HL-60 (cell line): ENCODE results near the gene USP32.

Experiments used
- GABPA ChIP-seq: IDR thresholded peaks from 2 replicates; pipeline ENCODE4 v1.6.1; 2012; ENCODE audit warnings: low read depth
- POLR2AphosphoS5 ChIP-seq: IDR thresholded peaks from 2 replicates; pipeline ENCODE4 v1.6.1; 2012; ENCODE audit warnings: low read depth
- SPI1 ChIP-seq: IDR thresholded peaks from 2 replicates; pipeline ENCODE4 v1.6.1; 2012; ENCODE audit warnings: low read depth, mild to moderate bottlenecking, borderline replicate concordance
- TF ChIP-seq, protein P1 (sequence below): IDR thresholded peaks from one replicate; pipeline ENCODE4 v1.5.1; 2011; ENCODE audit warnings: low read length, control low read depth, inconsistent platforms; ENCODE audit not compliant: insufficient read depth
- TF ChIP-seq, protein P2 (sequence below): IDR thresholded peaks from 2 replicates; pipeline ENCODE4 v1.6.1; 2012; ENCODE audit warnings: low read depth; ENCODE audit not compliant: insufficient replicate concordance

DNA sequence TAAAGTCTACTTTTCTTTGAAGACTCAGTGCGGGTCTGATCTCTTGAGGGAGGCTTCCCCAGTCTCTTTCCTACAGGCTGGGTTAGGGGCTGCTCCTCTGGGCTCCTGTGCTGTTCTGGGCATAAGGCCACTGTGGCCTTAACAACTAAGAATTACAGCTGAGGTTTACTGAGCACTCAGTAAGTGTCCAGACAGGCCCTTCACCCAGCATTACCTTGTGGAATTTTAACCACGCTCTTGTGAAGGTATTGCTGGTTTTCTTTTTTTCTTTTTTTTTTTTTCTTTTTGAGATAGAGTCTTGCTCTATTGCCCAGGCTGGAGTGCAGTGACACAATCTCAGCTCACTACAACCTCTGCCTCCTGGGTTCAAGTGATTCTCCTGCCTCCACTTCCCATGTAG lies 245.7 kb downstream of the USP32 start:
- TF ChIP-seq, protein P1, sequence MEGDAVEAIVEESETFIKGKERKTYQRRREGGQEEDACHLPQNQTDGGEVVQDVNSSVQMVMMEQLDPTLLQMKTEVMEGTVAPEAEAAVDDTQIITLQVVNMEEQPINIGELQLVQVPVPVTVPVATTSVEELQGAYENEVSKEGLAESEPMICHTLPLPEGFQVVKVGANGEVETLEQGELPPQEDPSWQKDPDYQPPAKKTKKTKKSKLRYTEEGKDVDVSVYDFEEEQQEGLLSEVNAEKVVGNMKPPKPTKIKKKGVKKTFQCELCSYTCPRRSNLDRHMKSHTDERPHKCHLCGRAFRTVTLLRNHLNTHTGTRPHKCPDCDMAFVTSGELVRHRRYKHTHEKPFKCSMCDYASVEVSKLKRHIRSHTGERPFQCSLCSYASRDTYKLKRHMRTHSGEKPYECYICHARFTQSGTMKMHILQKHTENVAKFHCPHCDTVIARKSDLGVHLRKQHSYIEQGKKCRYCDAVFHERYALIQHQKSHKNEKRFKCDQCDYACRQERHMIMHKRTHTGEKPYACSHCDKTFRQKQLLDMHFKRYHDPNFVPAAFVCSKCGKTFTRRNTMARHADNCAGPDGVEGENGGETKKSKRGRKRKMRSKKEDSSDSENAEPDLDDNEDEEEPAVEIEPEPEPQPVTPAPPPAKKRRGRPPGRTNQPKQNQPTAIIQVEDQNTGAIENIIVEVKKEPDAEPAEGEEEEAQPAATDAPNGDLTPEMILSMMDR: no peak
- TF ChIP-seq, protein P2, sequence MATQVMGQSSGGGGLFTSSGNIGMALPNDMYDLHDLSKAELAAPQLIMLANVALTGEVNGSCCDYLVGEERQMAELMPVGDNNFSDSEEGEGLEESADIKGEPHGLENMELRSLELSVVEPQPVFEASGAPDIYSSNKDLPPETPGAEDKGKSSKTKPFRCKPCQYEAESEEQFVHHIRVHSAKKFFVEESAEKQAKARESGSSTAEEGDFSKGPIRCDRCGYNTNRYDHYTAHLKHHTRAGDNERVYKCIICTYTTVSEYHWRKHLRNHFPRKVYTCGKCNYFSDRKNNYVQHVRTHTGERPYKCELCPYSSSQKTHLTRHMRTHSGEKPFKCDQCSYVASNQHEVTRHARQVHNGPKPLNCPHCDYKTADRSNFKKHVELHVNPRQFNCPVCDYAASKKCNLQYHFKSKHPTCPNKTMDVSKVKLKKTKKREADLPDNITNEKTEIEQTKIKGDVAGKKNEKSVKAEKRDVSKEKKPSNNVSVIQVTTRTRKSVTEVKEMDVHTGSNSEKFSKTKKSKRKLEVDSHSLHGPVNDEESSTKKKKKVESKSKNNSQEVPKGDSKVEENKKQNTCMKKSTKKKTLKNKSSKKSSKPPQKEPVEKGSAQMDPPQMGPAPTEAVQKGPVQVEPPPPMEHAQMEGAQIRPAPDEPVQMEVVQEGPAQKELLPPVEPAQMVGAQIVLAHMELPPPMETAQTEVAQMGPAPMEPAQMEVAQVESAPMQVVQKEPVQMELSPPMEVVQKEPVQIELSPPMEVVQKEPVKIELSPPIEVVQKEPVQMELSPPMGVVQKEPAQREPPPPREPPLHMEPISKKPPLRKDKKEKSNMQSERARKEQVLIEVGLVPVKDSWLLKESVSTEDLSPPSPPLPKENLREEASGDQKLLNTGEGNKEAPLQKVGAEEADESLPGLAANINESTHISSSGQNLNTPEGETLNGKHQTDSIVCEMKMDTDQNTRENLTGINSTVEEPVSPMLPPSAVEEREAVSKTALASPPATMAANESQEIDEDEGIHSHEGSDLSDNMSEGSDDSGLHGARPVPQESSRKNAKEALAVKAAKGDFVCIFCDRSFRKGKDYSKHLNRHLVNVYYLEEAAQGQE: no peak
- TF ChIP-seq GABPA (no peak), POLR2AphosphoS5 (no peak), SPI1 (no peak)
